Fibroblast of lung (primary cell): ENCODE data around the gene BARX2. TPM values are rescaled to one million over a fixed set of nuclear protein-coding genes. Genes with fewer than 3 reads are reported as not detected.

Experiments
- DNase-seq, 2 donors: peaks; one replicate each; pipeline versions ENCODE4 v3.0.0 to v3.0.0-alpha.2; 2010; ENCODE audit warnings: low read depth in 2 of 2
- H2AFZ ChIP-seq: 2 replicates; pipeline ENCODE4 v1.5.1; 2012; ENCODE audit warnings: low read length, control low read depth, inconsistent platforms
- H3K27ac ChIP-seq: 2 replicates; pipeline ENCODE4 v1.5.1; 2011; ENCODE audit warnings: low read length, control low read depth; ENCODE audit not compliant: insufficient read depth
- H3K27me3 ChIP-seq: 2 replicates; pipeline ENCODE4 v1.5.1; 2011; ENCODE audit warnings: mild to moderate bottlenecking, low read length; ENCODE audit not compliant: control insufficient read depth, insufficient read depth
- H3K36me3 ChIP-seq: 2 replicates; pipeline ENCODE4 v1.5.1; 2011; ENCODE audit warnings: low read length; ENCODE audit not compliant: control insufficient read depth, insufficient read depth
- H3K4me1 ChIP-seq: 2 replicates; pipeline ENCODE4 v1.5.1; 2011; ENCODE audit warnings: low read length; ENCODE audit not compliant: control insufficient read depth, insufficient read depth; ENCODE audit errors: extremely low read depth
- H3K4me2 ChIP-seq: 2 replicates; pipeline ENCODE4 v1.5.1; 2011; ENCODE audit warnings: low read length, control low read depth; ENCODE audit not compliant: insufficient read depth; ENCODE audit errors: extremely low read depth
- H3K4me3 ChIP-seq, 4 experiments: fragments of 200-600 bp in 1 of 4; sonication (generic) in 1 of 4; replicated peaks in 1 of 4; 2 replicates each; pipeline ENCODE4 v1.5.1; 2011 to 2016; ENCODE audit warnings: low read length in 4 of 4, low read depth in 3 of 4, mild to moderate bottlenecking in 3 of 4, control low read depth in 2 of 4, inconsistent platforms in 1 of 4, mixed read lengths in 1 of 4; ENCODE audit not compliant: insufficient read depth in 1 of 4; ENCODE audit errors: control extremely low read depth in 1 of 4
- H3K79me2 ChIP-seq: 2 replicates; pipeline ENCODE4 v1.5.1; 2012; ENCODE audit warnings: mild to moderate bottlenecking, low read length, inconsistent platforms; ENCODE audit not compliant: control insufficient read depth, insufficient read depth
- H3K9ac ChIP-seq: 2 replicates; pipeline ENCODE4 v1.5.1; 2011; ENCODE audit warnings: mild to moderate bottlenecking, low read length, control low read depth; ENCODE audit not compliant: insufficient read depth
- H3K9me3 ChIP-seq: 2 replicates; pipeline ENCODE4 v1.5.1; 2012; ENCODE audit warnings: low read depth, low read length; ENCODE audit not compliant: control insufficient read depth, insufficient read depth
- H4K20me1 ChIP-seq: 2 replicates; pipeline ENCODE4 v1.5.1; 2011; ENCODE audit warnings: low read length; ENCODE audit not compliant: control insufficient read depth, insufficient read depth; ENCODE audit errors: extremely low read depth
- EZH2 ChIP-seq: IDR thresholded peaks from 2 replicates; pipeline ENCODE4 v1.5.1; 2012; ENCODE audit warnings: low read length, control low read depth, mild to moderate bottlenecking; ENCODE audit errors: missing control alignments
- polyA plus RNA-seq, 2 donors: library from polyadenylated mRNA; depleted of rRNA in 1 of 2; stranded (reverse) in 1 of 2; unstranded in 1 of 2; fragments of >200 nt; gene quantifications; 2 replicates each; pipeline ENCODE4 v1.2.1, GENCODE V29; 2011 to 2012; ENCODE audit warnings: missing spikeins in 1 of 2
- total RNA-seq: library from RNA; depleted of rRNA; stranded (reverse); fragments of >200 nt; gene quantifications from 2 replicates; pipeline ENCODE4 v1.2.1, GENCODE V29; 2014
- TF ChIP-seq, protein P1 (sequence below), 2 donors: IDR thresholded peaks in 1 of 2; conservative IDR thresholded peaks in 1 of 2; 1 replicate in 1 of 2; 2 replicates in 1 of 2; pipeline ENCODE4 v1.5.1; 2011 to 2012; ENCODE audit warnings: low read length in 2 of 2, control low read depth in 1 of 2, inconsistent platforms in 1 of 2, low read depth in 1 of 2, mild to moderate bottlenecking in 1 of 2

Gene BARX2
- total and polyA plus RNA-seq, 2 donors (not counting 1 experiment from before 2014, with no cell fraction given), result not detected

DNA sequence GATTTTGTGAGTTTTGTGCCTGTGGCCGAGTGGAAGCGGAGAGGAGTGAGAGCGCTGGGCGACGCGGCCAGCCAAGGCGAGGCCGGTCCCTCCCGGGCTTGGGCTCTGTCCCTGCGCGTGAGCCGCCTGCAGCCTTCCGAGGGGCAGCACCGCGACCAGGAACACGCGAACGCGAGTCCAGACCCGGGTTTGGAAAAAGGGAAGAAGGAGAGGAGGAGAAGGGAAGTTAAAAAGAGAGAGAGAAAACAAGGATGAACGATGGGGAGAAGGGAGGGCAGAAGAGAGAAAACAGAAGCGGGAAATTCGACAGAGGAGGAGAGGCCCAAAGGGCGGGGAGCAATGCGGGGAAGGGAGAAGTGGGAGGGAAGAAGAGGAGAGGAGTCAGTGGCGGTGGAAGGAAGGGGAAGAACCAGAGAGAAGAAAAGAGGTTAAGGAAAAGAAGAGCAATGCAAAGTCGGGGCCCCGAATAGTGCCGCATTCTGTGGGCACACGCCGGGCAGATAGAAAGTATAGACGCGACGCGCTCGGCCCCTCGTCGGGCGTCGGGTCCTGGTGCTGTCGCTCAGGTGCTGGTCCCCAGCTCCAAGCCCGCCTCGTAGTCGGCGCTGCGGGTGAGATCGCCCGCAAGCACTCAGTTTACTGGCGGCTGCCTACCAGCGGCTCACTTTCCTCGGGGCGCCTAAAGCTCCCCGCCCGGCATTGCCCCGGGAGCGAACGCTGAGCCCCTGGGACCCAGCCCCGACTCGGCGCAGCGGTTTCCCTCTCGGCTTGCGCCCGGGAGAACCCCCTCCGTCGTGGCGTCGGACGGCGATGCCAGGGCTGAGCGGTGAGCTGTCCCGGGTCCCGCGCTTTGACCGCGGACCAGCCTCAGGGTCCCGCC lies 2.8 kb upstream of the BARX2 start:
- peak overlapping the region; percentile 21 to 37 (median 26) for H3K4me3 ChIP-seq
- TF ChIP-seq, protein P1, sequence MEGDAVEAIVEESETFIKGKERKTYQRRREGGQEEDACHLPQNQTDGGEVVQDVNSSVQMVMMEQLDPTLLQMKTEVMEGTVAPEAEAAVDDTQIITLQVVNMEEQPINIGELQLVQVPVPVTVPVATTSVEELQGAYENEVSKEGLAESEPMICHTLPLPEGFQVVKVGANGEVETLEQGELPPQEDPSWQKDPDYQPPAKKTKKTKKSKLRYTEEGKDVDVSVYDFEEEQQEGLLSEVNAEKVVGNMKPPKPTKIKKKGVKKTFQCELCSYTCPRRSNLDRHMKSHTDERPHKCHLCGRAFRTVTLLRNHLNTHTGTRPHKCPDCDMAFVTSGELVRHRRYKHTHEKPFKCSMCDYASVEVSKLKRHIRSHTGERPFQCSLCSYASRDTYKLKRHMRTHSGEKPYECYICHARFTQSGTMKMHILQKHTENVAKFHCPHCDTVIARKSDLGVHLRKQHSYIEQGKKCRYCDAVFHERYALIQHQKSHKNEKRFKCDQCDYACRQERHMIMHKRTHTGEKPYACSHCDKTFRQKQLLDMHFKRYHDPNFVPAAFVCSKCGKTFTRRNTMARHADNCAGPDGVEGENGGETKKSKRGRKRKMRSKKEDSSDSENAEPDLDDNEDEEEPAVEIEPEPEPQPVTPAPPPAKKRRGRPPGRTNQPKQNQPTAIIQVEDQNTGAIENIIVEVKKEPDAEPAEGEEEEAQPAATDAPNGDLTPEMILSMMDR (conservative IDR thresholded peaks at IDR 0.05 in 1 of 2, IDR thresholded peaks at IDR 0.05 in 1 of 2; ENCODE audit: low read depth in 1 of 2, low read length in 2 of 2), result no peak
- peak; percentile 85 for TF ChIP-seq EZH2
- peak overlapping the region; percentile 44 for H3K4me2 ChIP-seq
- H3K27me3 ChIP-seq, result peaks cover 56% of the 10 kb centered on the region
- no peaks in the 10 kb centered on the region for H3K36me3 ChIP-seq
- no peak overlapping the region for H3K27ac ChIP-seq
- H3K79me2 ChIP-seq, result no peaks in the 10 kb centered on the region
- H3K9ac ChIP-seq, result no peak overlapping the region
- no peak overlapping the region for H2AFZ ChIP-seq
- no peaks in the 10 kb centered on the region for H4K20me1 ChIP-seq
- H3K9me3 ChIP-seq, result no peaks in the 10 kb centered on the region
- H3K4me1 ChIP-seq, result no peaks in the 10 kb centered on the region
- no peak for DNase-seq

DNA sequence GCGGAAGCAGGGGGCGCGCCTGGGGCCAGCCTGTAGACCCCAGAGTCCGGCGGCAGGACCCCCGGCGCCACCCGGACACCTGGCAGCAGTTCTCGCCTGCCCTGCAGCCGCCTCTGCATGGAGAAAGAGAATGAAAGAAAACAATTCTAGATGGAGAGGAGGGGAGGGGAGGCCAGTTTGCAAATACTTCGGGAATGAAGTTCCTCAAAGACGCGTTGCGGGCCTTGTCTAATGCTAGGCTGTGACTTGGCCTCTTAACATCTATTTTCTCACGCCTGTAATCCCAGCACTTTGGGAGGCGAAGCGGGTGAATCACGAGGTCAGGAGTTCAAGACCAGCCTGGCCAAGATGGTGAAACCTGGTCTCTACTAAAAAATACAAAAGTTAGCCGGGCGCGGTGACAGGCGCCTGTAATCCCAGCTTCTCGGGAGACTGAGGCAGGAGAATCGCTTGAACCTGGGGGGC lies 2.1 kb upstream of the BARX2 start:
- no peak overlapping the region for H2AFZ ChIP-seq
- no peaks in the 10 kb centered on the region for H3K36me3 ChIP-seq
- peak overlapping the region; percentile 23 to 37 (median 33) for H3K4me3 ChIP-seq
- H3K27me3 ChIP-seq, result peaks cover 57% of the 10 kb centered on the region
- no peak overlapping the region for H3K9ac ChIP-seq
- peak; percentile 12 to 15 for DNase-seq
- H3K9me3 ChIP-seq, result no peaks in the 10 kb centered on the region
- no peaks in the 10 kb centered on the region for H3K4me1 ChIP-seq
- no peak for TF ChIP-seq EZH2
- TF ChIP-seq, protein P1 (conservative IDR thresholded peaks at IDR 0.05 in 1 of 2, IDR thresholded peaks at IDR 0.05 in 1 of 2; ENCODE audit: low read depth in 1 of 2, low read length in 2 of 2), result no peak
- no peak overlapping the region for H3K27ac ChIP-seq
- H3K79me2 ChIP-seq, result no peaks in the 10 kb centered on the region
- peak overlapping the region; percentile 44 for H3K4me2 ChIP-seq
- H4K20me1 ChIP-seq, result no peaks in the 10 kb centered on the region

DNA sequence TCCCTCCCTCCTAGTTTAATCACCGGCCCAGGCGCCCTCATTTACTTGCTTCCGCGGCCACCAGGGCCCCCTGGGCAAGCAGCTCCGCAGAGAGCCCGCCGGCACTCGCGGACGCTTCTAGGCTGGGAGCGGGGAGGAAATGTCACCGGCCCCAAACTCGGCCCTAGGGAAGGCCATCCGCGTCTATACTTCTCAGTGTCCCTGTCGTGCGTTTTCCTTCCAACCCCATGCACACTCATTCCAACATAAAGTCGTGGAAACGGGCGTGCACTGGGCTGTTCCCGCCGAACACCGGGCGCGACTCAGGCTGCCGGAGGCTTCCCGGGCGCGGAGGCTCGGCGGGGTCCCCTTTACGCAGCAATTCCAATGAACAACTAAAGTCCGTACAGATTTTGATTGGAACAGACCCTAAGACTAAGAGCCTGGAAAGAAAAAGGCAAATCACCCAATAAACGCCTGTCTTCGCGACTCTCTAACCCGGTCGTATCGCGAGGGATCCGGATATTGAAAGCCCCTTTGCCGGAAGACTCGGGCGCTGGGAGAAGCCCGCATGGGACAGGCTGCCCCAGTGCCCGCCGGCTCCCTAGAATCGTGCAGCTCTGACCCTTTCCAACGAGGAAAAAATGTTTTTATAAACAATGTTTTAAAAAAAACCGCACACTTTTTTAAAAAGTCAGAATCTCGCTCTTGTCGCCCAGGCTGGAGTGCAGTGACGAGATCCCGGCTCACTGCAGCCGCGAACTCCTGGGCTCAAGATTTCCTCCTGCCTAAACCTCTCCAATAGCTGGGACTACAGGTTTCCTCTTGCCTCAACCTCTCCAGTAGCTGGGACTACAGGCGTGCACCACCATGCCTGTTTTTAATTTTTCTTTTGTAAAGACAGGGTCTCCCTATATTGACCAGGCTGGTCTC lies 1.3 kb upstream of the BARX2 start:
- Histone ChIP-seq H3K36me3 (no peaks in the 10 kb centered on the region), H3K4me2 (peak overlapping the region; percentile 7), H3K9me3 (no peaks in the 10 kb centered on the region), H3K27me3 (peaks cover 57% of the 10 kb centered on the region), H3K27ac (no peak overlapping the region), H3K4me3 (peak overlapping the region in 2 of 4 experiments; percentile 14 to 22), H3K79me2 (no peaks in the 10 kb centered on the region), H3K9ac (no peak overlapping the region), H3K4me1 (no peaks in the 10 kb centered on the region), H2AFZ (no peak overlapping the region), H4K20me1 (no peaks in the 10 kb centered on the region)
- TF ChIP-seq, protein P1 (conservative IDR thresholded peaks at IDR 0.05 in 1 of 2, IDR thresholded peaks at IDR 0.05 in 1 of 2; ENCODE audit: low read depth in 1 of 2, low read length in 2 of 2), result no peak
- peak; percentile 22 for TF ChIP-seq EZH2
- DNase-seq, result peak in 1 of 2 donors; percentile 10
